Common myeloid progenitor, CD34-positive (primary cell): ENCODE data around the gene RANBP17.
A peak's percentile ranks its signal among the peaks of the same experiment; 100 is the strongest.

Experiments used
- CTCF ChIA-PET: fragments of 350-600 bp; sonication (Branson Sonifier 250); formaldehyde crosslinking; loops from one replicate; lab custom pipeline; 2021; ENCODE audit warnings: antibody characterized with exemption; lab: Charles Lee
- POLR2A ChIA-PET: fragments of 350-600 bp; sonication (Branson Sonifier 250); formaldehyde crosslinking; loops from one replicate; lab custom pipeline; 2021; ENCODE audit warnings: antibody characterized with exemption; lab: Charles Lee
- DNase-seq, 3 donors: peaks; one replicate each; pipeline versions ENCODE4 v3.0.0 to v3.0.0-alpha.2; 2013
- H3K27ac ChIP-seq, 2 experiments: 1 replicate in 1 of 2; 2 replicates in 1 of 2; pipeline ENCODE4 v1.7.0; 2013; ENCODE audit warnings: inconsistent platforms in 2 of 2, low read length in 2 of 2, mild to moderate bottlenecking in 2 of 2, low read depth in 1 of 2, moderate library complexity in 1 of 2; ENCODE audit not compliant: severe bottlenecking in 2 of 2, insufficient read depth in 1 of 2, poor library complexity in 1 of 2
- H3K27me3 ChIP-seq, 5 experiments: replicated peaks in 2 of 5; 1 replicate in 3 of 5; 2 replicates in 2 of 5; pipeline versions ENCODE4 v1.6.1 to v1.7.0; 2013; ENCODE audit warnings: low read length in 4 of 5, mild to moderate bottlenecking in 2 of 5, moderate library complexity in 2 of 5, inconsistent platforms in 1 of 5; ENCODE audit not compliant: insufficient read depth in 5 of 5, control insufficient read depth in 4 of 5
- H3K36me3 ChIP-seq, 4 experiments: 1 replicate in 2 of 4; 2 replicates in 2 of 4; pipeline versions ENCODE4 v1.6.1 to v1.7.0; 2013; ENCODE audit warnings: low read length in 3 of 4, control low read depth in 1 of 4, mild to moderate bottlenecking in 1 of 4; ENCODE audit not compliant: control insufficient read depth in 4 of 4, insufficient read depth in 4 of 4
- H3K4me1 ChIP-seq, 4 experiments: 1 replicate in 3 of 4; 2 replicates in 1 of 4; pipeline versions ENCODE4 v1.6.1 to v1.7.1; 2013; ENCODE audit warnings: low read length in 3 of 4, mild to moderate bottlenecking in 3 of 4, control low read depth in 1 of 4, inconsistent platforms in 1 of 4, moderate library complexity in 1 of 4; ENCODE audit not compliant: control insufficient read depth in 4 of 4, insufficient read depth in 4 of 4; ENCODE audit errors: control extremely low read depth in 1 of 4
- H3K4me3 ChIP-seq, 7 experiments: 1 replicate in 4 of 7; 2 replicates in 3 of 7; pipeline versions ENCODE4 v1.5.1 to v1.7.0; 2013; ENCODE audit warnings: mild to moderate bottlenecking in 7 of 7, low read length in 6 of 7, moderate library complexity in 6 of 7, inconsistent platforms in 2 of 7, low read depth in 2 of 7, control low read depth in 1 of 7; ENCODE audit not compliant: insufficient read depth in 4 of 7, control insufficient read depth in 1 of 7; ENCODE audit errors: extremely low read depth in 1 of 7
- H3K9me3 ChIP-seq, 5 experiments: 1 replicate in 4 of 5; 2 replicates in 1 of 5; pipeline versions ENCODE4 v1.6.1 to v1.7.1; 2013; ENCODE audit warnings: low read length in 4 of 5, mild to moderate bottlenecking in 2 of 5, inconsistent platforms in 1 of 5, low read depth in 1 of 5, moderate library complexity in 1 of 5; ENCODE audit not compliant: control insufficient read depth in 4 of 5, insufficient read depth in 2 of 5; ENCODE audit errors: control extremely low read depth in 1 of 5
- WGBS: methylation state at CpG from one replicate; pipeline ENCODE4 v1.1.5; 2013; ENCODE audit not compliant: insufficient coverage; 5-methylcytosine and 5-hydroxymethylcytosine counted together

RANBP17 gene

GRCh38 chr5:171192111-171192510 lies 330.3 kb downstream of the RANBP17 start:
- Histone ChIP-seq H3K4me3 (no peak overlapping the region), H3K4me1 (no peaks in the 10 kb centered on the region), H3K36me3 (no peaks in the 10 kb centered on the region), H3K9me3 (no peaks in the 10 kb centered on the region), H3K27me3 (no peaks in the 10 kb centered on the region), H3K27ac (no peak overlapping the region)
- no peak for DNase-seq
- CTCF ChIA-PET = interaction anchor here (0.6 to 1.3 kb wide), 2 partner anchors 9 to 178 kb away, joined by 3 to 4 read pairs; no protein-coding TSS in a partner anchor
- 100% methylated on average over 1 of the region's 1 CpG for WGBS
- POLR2A ChIA-PET = no interaction called here

- H3K36me3 ChIP-seq = no peaks in the 10 kb centered on the region
- H3K27ac ChIP-seq = no peak overlapping the region
- no peaks in the 10 kb centered on the region for H3K9me3 ChIP-seq
- 95% methylated on average over 6 of the region's 6 CpGs for WGBS
- no peak overlapping the region for H3K4me3 ChIP-seq
- no peaks in the 10 kb centered on the region for H3K4me1 ChIP-seq
- DNase-seq = no peak
- ChIA-PET CTCF (interaction anchor here (1.4 kb wide), 1 partner anchor 8 kb away, joined by 4 read pairs; no protein-coding TSS in a partner anchor), POLR2A (no interaction called here)
- H3K27me3 ChIP-seq = no peaks in the 10 kb centered on the region
These were observed 339.5 kb downstream of the RANBP17 start for GRCh38 chr5:171201310-171201709.

- POLR2A ChIA-PET = no interaction called here
- Histone ChIP-seq H3K4me1 (peaks cover 0 to 2% (median 0%) of the 10 kb centered on the region in 4 experiments), H3K4me3 (no peak overlapping the region), H3K9me3 (no peaks in the 10 kb centered on the region), H3K27me3 (no peaks in the 10 kb centered on the region), H3K27ac (no peak overlapping the region), H3K36me3 (no peaks in the 10 kb centered on the region)
- 96% methylated on average over 8 of the region's 8 CpGs for WGBS
- DNase-seq = no peak
- CTCF ChIA-PET = interaction anchor here (0.7 to 3.0 kb wide), 6 partner anchors 8 to 149 kb away, joined by 3 to 11 read pairs (median 5); no protein-coding TSS in a partner anchor
These were observed 343.6 kb downstream of the RANBP17 start for GRCh38 chr5:171205375-171205774.

GRCh38 chr5:171207256-171207847 lies 345.5 kb downstream of the RANBP17 start:
- Histone ChIP-seq H3K27me3 (no peaks in the 10 kb centered on the region), H3K4me1 (peaks cover 0 to 2% (median 0%) of the 10 kb centered on the region in 4 experiments), H3K36me3 (no peaks in the 10 kb centered on the region), H3K4me3 (no peak overlapping the region), H3K9me3 (no peaks in the 10 kb centered on the region), H3K27ac (no peak overlapping the region)
- POLR2A ChIA-PET = no interaction called here
- CTCF ChIA-PET = interaction anchor here (0.6 to 3.4 kb wide), 12 partner anchors 9 to 852 kb away, joined by 3 to 18 read pairs (median 4); no protein-coding TSS in a partner anchor
- 33% methylated on average over 3 of the region's 6 CpGs for WGBS
- DNase-seq = peak; percentile 65 to 73 (median 68)

- no peaks in the 10 kb centered on the region for H3K36me3 ChIP-seq
- H3K4me3 ChIP-seq = no peak overlapping the region
- 100% methylated on average over 1 of the region's 2 CpGs for WGBS
- no peaks in the 10 kb centered on the region for H3K9me3 ChIP-seq
- DNase-seq = no peak
- POLR2A ChIA-PET = interaction anchor here (0.5 kb wide), 1 partner anchor 111 kb away, joined by 8 read pairs; no protein-coding TSS in a partner anchor
- CTCF ChIA-PET = no interaction called here
- no peaks in the 10 kb centered on the region for H3K27me3 ChIP-seq
- no peak overlapping the region for H3K27ac ChIP-seq
- H3K4me1 ChIP-seq = peaks cover 0 to 8% (median 2%) of the 10 kb centered on the region in 4 experiments
These were observed 360.1 kb downstream of the RANBP17 start for GRCh38 chr5:171221916-171222315.

GRCh38 chr5:171223927-171224326 lies 362.1 kb downstream of the RANBP17 start:
- POLR2A ChIA-PET = no interaction called here
- CTCF ChIA-PET = no interaction called here
- 100% methylated on average over 1 of the region's 1 CpG for WGBS

GRCh38 chr5:171226096-171226754 lies 364.4 kb downstream of the RANBP17 start:
- no peaks in the 10 kb centered on the region for H3K36me3 ChIP-seq
- WGBS = 92% methylated on average over 2 of the region's 5 CpGs
- peak in 2 of 3 donors; percentile 13 to 24 for DNase-seq
- H3K9me3 ChIP-seq = no peaks in the 10 kb centered on the region
- no peak overlapping the region for H3K4me3 ChIP-seq
- ChIA-PET POLR2A (no interaction called here), CTCF (interaction anchor here (0.9 to 1.4 kb wide), 4 partner anchors 12 to 832 kb away, joined by 3 read pairs; no protein-coding TSS in a partner anchor)
- H3K27ac ChIP-seq = no peak overlapping the region
- no peaks in the 10 kb centered on the region for H3K27me3 ChIP-seq
- peaks cover 0 to 8% (median 2%) of the 10 kb centered on the region in 4 experiments for H3K4me1 ChIP-seq

More at GRCh38 chr5:171223927-171224326, 362.1 kb downstream of the RANBP17 start:
- Histone ChIP-seq H3K27me3 (no peaks in the 10 kb centered on the region), H3K9me3 (no peaks in the 10 kb centered on the region), H3K4me1 (peaks cover 0 to 8% (median 2%) of the 10 kb centered on the region in 4 experiments), H3K27ac (no peak overlapping the region), H3K4me3 (no peak overlapping the region), H3K36me3 (no peaks in the 10 kb centered on the region)
- peak in 2 of 3 donors; percentile 15 to 38 for DNase-seq
